Chondrocyte (in vitro differentiated cells): ENCODE measurements around the gene RASSF9. TPM values are rescaled to one million over a fixed set of nuclear protein-coding genes. Genes with fewer than 3 reads are reported as not detected.

Experiments used
- DNase-seq: peaks from one replicate; pipeline ENCODE4 v3.0.0; 2021; ENCODE audit warnings: mixed read lengths, low spot score
- H3K27ac Mint-ChIP-seq: one replicate; pipeline ENCODE4 v1.8.0; 2021; ENCODE audit warnings: mild to moderate bottlenecking, moderate library complexity, mixed read lengths; ENCODE audit not compliant: unreplicated experiment
- H3K27me3 Mint-ChIP-seq: 2 replicates; pipeline ENCODE4 v1.8.0; 2021; ENCODE audit warnings: low read depth, mixed read lengths
- H3K36me3 Mint-ChIP-seq: 2 replicates; pipeline ENCODE4 v1.8.0; 2021; ENCODE audit warnings: low read depth, mixed read lengths
- H3K4me1 Mint-ChIP-seq: 2 replicates; pipeline ENCODE4 v1.8.0; 2021; ENCODE audit warnings: low read depth, mild to moderate bottlenecking, mixed read lengths
- H3K4me3 Mint-ChIP-seq: one replicate; pipeline ENCODE4 v1.8.0; 2021; ENCODE audit warnings: mild to moderate bottlenecking, moderate library complexity, mixed read lengths; ENCODE audit not compliant: unreplicated experiment
- H3K9me3 Mint-ChIP-seq: 2 replicates; pipeline ENCODE4 v1.8.0; 2021; ENCODE audit warnings: low read depth, mixed read lengths
- total RNA-seq: library from RNA; stranded (reverse); gene quantifications from 3 replicates; pipeline ENCODE4 v1.2.1, GENCODE V29; 2021
- TF ChIP-seq, protein P1 (sequence below): fragments of 200-600 bp; sonication (generic); IDR thresholded peaks from 2 replicates; pipeline ENCODE4 v1.5.0; 2021; ENCODE audit warnings: antibody characterized with exemption, mild to moderate bottlenecking, moderate library complexity

The RASSF9 gene
- total RNA-seq, 1 donor from 2014 or later: 0.47 TPM

DNA sequence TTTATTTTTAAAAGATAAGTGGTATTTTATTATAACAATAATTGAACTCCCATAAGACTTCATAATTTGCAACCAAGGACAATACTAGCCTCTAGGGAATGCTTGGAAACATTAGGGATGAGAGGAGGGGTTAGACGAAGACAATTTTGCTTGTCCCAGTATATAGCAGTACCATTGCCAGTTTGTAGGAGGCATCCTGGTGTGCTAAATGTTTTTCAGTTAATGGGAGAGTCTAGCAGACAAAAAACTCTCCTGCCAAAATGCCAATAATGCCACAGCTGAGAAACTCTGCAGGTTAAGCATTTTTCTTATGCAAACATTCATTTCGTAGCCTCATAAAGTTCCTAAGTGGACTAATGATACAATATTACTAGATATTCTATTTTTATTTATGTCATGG is 38.1 kb downstream of the RASSF9 start:
- DNase-seq: no peak
- H3K9me3 Mint-ChIP-seq: no peaks in the 10 kb centered on the region
- H3K27me3 Mint-ChIP-seq: no peaks in the 10 kb centered on the region
- H3K4me1 Mint-ChIP-seq: peaks cover 11% of the 10 kb centered on the region
- no peak overlapping the region for H3K27ac Mint-ChIP-seq
- no peak overlapping the region for H3K4me3 Mint-ChIP-seq
- no peaks in the 10 kb centered on the region for H3K36me3 Mint-ChIP-seq
- TF ChIP-seq, protein P1, sequence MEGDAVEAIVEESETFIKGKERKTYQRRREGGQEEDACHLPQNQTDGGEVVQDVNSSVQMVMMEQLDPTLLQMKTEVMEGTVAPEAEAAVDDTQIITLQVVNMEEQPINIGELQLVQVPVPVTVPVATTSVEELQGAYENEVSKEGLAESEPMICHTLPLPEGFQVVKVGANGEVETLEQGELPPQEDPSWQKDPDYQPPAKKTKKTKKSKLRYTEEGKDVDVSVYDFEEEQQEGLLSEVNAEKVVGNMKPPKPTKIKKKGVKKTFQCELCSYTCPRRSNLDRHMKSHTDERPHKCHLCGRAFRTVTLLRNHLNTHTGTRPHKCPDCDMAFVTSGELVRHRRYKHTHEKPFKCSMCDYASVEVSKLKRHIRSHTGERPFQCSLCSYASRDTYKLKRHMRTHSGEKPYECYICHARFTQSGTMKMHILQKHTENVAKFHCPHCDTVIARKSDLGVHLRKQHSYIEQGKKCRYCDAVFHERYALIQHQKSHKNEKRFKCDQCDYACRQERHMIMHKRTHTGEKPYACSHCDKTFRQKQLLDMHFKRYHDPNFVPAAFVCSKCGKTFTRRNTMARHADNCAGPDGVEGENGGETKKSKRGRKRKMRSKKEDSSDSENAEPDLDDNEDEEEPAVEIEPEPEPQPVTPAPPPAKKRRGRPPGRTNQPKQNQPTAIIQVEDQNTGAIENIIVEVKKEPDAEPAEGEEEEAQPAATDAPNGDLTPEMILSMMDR: no peak

DNA sequence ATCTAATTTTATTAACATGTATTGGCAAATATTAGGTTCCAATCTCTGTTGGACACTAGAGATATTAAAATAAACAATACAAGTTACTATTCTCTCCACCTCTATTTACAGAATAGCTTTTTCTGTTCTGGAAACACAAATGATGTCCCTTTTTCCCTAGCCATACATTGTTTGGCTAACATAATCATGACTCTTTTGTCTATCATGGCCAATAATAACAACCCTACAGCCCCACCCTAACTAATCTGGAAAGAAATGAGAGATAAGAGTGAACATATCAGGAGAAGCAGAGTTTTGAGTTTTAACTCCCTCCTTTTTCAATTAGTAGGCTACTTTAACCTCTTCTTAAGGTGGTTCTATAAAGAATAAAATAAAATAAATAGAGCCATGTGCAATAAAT is 40.2 kb downstream of the RASSF9 start:
- H3K27ac Mint-ChIP-seq: no peak overlapping the region
- TF ChIP-seq, protein P1: no peak
- no peaks in the 10 kb centered on the region for H3K9me3 Mint-ChIP-seq
- H3K4me1 Mint-ChIP-seq: peaks cover 2% of the 10 kb centered on the region
- H3K4me3 Mint-ChIP-seq: no peak overlapping the region
- H3K36me3 Mint-ChIP-seq: no peaks in the 10 kb centered on the region
- no peak for DNase-seq
- no peaks in the 10 kb centered on the region for H3K27me3 Mint-ChIP-seq

DNA sequence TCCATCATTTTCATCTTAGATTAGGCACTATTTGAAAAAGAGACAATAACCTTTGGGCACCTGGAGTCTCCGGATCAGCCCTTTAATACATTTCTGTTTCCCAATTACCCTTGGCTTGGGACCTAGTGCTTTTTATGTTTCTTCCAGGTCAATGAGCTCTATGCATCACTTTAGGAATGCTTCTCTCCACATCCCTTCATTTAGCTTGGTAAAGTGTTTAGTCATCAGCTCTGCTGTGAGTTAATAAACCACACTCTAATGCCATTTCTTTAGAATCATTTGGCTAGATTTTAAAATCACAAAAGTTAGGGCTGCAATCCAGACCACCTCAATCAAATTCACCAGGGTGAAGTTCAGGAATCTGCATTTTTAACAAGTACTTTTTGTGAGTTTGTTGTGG is 41.7 kb downstream of the RASSF9 start:
- no peak for DNase-seq
- TF ChIP-seq, protein P1: no peak
- peaks cover 2% of the 10 kb centered on the region for H3K4me1 Mint-ChIP-seq
- no peaks in the 10 kb centered on the region for H3K27me3 Mint-ChIP-seq
- H3K36me3 Mint-ChIP-seq: no peaks in the 10 kb centered on the region
- no peak overlapping the region for H3K4me3 Mint-ChIP-seq
- H3K27ac Mint-ChIP-seq: no peak overlapping the region
- H3K9me3 Mint-ChIP-seq: no peaks in the 10 kb centered on the region

DNA sequence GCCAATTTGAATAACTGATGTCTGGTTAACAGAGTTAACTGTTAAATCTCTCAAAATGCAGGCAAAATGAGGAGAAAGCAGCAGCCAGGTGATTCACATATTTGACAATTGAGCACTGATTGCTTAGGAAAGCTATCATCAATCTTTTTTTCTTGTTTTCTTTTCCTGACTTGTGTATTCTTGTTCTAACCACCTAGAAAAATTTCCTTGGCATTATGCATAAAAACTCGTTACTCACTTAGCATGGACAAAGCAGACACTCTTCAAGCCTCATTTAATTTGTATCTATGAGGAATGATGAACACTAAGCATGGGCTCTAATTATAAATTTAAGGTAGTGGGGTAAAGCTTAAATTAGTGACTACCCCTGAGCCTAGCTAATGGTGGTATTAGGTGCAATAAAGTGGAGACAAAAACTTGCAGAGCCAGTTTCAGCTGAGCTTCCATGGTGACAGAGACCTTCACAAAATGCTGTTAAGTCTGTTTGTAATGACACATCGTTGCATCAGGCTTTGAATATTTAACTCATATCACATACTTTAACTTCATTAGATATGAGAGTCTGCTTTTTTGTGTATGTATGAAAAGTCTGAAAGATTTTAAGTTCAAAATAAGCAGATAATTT is 52.0 kb downstream of the RASSF9 start:
- Mint-ChIP-seq H3K4me1 (peaks cover 3% of the 10 kb centered on the region), H3K36me3 (peaks cover 3% of the 10 kb centered on the region), H3K27me3 (peaks cover 4% of the 10 kb centered on the region), H3K9me3 (peaks cover 4% of the 10 kb centered on the region), H3K4me3 (no peak overlapping the region), H3K27ac (no peak overlapping the region)
- TF ChIP-seq, protein P1: no peak
- DNase-seq: no peak

DNA sequence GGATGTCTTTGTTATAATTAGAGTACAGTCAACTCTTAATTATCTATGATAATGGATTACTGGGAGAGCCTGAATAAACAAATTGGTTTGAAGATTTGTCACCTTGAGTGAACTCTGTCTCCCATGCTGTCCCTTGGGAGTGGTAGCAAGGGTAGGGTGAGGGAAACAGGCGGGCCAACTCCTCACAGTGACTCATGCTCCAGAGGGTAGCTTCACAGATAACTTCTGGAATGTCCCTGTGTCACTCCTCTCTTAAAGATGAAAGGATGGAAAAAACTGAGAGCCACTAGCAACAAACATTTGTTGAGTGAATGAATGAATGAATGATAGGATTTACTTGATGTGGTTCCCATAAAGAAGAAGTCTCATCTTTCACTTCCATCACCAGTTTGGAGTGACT is 53.5 kb downstream of the RASSF9 start:
- Mint-ChIP-seq H3K4me3 (no peak overlapping the region), H3K27ac (no peak overlapping the region), H3K36me3 (peaks cover 3% of the 10 kb centered on the region), H3K27me3 (peaks cover 4% of the 10 kb centered on the region), H3K9me3 (peaks cover 4% of the 10 kb centered on the region), H3K4me1 (no peaks in the 10 kb centered on the region)
- no peak for DNase-seq
- TF ChIP-seq, protein P1: no peak
